Activated CD8-positive, alpha-beta memory T cell treated with anti-CD3 and anti-CD28 coated beads, Interleukin-2, amount 10 ng/mL, durations not matched to agents 7 days and 5 days (primary cell): ENCODE results near the gene SLC35F1. TPM values are rescaled to one million over a fixed set of nuclear protein-coding genes. Genes with fewer than 3 reads are reported as not detected.

ENCODE experiments used
- ATAC-seq: fragments of 150-1000 bp; cut with Tn5 transposase; one replicate; pipeline ENCODE4 v1.10.0; 2021; ENCODE audit warnings: moderate library complexity
- CTCF ChIA-PET: fragments of 350-600 bp; sonication (Branson Sonifier 250); formaldehyde crosslinking; loops from one replicate; lab custom pipeline; 2021; ENCODE audit warnings: antibody characterized with exemption; lab: Charles Lee
- DNase-seq: peaks from one replicate; pipeline ENCODE4 v3.0.0-alpha.2; 2020
- H3K27ac Mint-ChIP-seq: one replicate; pipeline ENCODE4 v1.8.0; 2021; ENCODE audit warnings: mild to moderate bottlenecking, mixed read lengths
- H3K27me3 Mint-ChIP-seq: one replicate; pipeline ENCODE4 v1.8.0; 2021; ENCODE audit warnings: mixed read lengths
- H3K36me3 Mint-ChIP-seq: one replicate; pipeline ENCODE4 v1.8.0; 2021; ENCODE audit warnings: mild to moderate bottlenecking, mixed read lengths
- H3K4me1 Mint-ChIP-seq: one replicate; pipeline ENCODE4 v1.8.0; 2021; ENCODE audit warnings: mixed read lengths
- H3K4me3 Mint-ChIP-seq: one replicate; pipeline ENCODE4 v1.8.0; 2021; ENCODE audit warnings: mild to moderate bottlenecking, moderate library complexity, mixed read lengths
- H3K9me3 Mint-ChIP-seq: one replicate; pipeline ENCODE4 v1.8.0; 2022; ENCODE audit warnings: low read depth, mixed read lengths
- total RNA-seq, 2 experiments: library from RNA; stranded (reverse); gene quantifications; one replicate each; pipeline ENCODE4 v1.2.3, GENCODE V29; 2021

The SLC35F1 gene
- total RNA-seq, 2 experiments from 2014 or later = not detected

DNA sequence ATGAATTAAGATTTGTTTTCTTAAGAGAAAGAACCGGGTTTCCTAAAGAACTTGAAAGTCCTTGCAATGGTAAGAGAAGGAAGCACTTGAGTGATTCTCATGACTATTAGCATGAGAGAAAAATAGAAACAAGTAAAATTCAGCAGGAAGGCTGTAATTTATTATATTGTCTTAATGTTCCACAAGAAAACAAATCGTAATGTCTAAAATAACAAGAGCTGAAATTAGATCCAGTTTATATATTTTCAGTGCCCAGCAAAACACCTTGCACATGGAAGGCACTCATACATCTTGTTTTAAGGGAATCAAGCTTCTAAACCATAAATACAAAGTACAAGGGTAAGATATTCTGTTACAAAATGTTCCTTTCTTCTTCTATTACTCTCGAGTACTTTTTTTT lies 411.6 kb downstream of the SLC35F1 start:
- H3K36me3 Mint-ChIP-seq = no peaks in the 10 kb centered on the region
- no peak overlapping the region for H3K4me3 Mint-ChIP-seq
- H3K27me3 Mint-ChIP-seq = peaks cover 10% of the 10 kb centered on the region
- no peaks in the 10 kb centered on the region for H3K9me3 Mint-ChIP-seq
- no peak for DNase-seq
- no peaks in the 10 kb centered on the region for H3K4me1 Mint-ChIP-seq
- CTCF ChIA-PET = no interaction called here
- ATAC-seq = no peak
- H3K27ac Mint-ChIP-seq = no peak overlapping the region

DNA sequence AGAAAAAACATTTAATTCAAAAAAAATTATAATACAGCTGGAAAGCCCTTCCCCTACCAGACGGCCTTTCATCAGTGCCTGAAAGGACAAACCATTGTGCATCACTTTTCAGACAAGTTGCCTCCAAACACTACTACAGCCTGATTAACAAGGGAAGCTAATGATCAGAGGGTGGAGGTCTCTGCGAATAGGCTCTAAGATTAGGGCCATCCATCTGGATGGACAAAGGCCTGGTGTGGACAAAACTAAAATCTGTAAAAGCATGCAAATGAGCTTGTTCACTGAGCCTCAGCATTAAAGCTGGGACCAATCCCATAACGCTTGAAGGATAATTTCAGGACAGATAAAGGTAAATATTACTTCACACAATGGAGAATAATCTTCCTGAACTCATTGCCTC lies 412.4 kb downstream of the SLC35F1 start:
- DNase-seq = no peak
- CTCF ChIA-PET = interaction anchor here (0.7 kb wide), 1 partner anchor 1299 kb away, joined by 3 read pairs; no protein-coding TSS in a partner anchor
- Mint-ChIP-seq H3K27ac (no peak overlapping the region), H3K36me3 (no peaks in the 10 kb centered on the region), H3K27me3 (peaks cover 10% of the 10 kb centered on the region), H3K9me3 (no peaks in the 10 kb centered on the region), H3K4me1 (no peaks in the 10 kb centered on the region), H3K4me3 (no peak overlapping the region)
- no peak for ATAC-seq

GRCh38 chr6:118319894-118320649 lies 413.0 kb downstream of the SLC35F1 start:
- Mint-ChIP-seq H3K4me3 (no peak overlapping the region), H3K4me1 (no peaks in the 10 kb centered on the region), H3K9me3 (no peaks in the 10 kb centered on the region), H3K36me3 (no peaks in the 10 kb centered on the region), H3K27ac (no peak overlapping the region), H3K27me3 (peaks cover 10% of the 10 kb centered on the region)
- DNase-seq = no peak
- ATAC-seq = no peak
- CTCF ChIA-PET = interaction anchor here (0.7 kb wide), 1 partner anchor 1299 kb away, joined by 3 read pairs; no protein-coding TSS in a partner anchor

DNA sequence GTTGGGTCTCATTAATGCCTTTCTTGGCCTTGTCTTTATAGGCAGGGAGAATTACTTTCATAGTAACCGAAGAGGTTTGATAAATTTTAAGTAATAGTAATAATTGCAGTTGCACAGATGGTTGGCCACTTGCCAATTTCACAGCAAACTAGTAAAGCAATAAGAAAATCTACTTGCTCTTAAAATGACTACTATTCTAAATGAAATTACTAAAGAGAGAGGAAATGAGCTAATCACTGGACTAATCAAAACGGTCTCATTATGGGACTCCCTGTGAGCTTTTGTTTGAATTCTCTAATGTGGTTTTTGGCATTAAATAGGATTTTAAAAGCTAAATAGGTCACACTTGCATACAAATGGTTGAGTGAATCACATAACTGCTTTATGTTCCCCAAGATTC lies 413.6 kb downstream of the SLC35F1 start:
- Mint-ChIP-seq H3K27me3 (peaks cover 10% of the 10 kb centered on the region), H3K9me3 (no peaks in the 10 kb centered on the region), H3K4me3 (no peak overlapping the region), H3K36me3 (no peaks in the 10 kb centered on the region), H3K4me1 (no peaks in the 10 kb centered on the region), H3K27ac (no peak overlapping the region)
- DNase-seq (no peak), ATAC-seq (no peak)
- CTCF ChIA-PET = no interaction called here

DNA sequence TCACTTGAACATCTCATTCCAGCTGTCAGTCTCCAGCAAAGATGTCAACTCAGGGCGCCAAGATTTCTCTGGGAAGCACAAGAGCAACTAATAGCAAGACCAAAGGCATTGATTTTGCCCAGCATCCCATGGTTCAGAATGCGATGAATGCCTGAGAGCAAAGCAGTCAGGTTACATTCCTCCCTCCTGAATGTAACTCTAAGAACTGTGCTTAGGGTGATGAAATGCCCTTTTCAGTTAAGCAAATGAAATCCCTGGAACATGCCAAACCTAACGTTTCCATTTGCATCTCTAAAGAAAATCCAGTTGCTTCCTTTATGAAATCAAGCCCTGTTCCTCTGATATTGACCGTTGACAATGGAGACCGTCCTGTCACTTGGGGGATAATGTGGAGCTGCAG lies 417.1 kb downstream of the SLC35F1 start:
- no peak overlapping the region for H3K27ac Mint-ChIP-seq
- no peaks in the 10 kb centered on the region for H3K9me3 Mint-ChIP-seq
- no peak overlapping the region for H3K4me3 Mint-ChIP-seq
- H3K27me3 Mint-ChIP-seq = no peaks in the 10 kb centered on the region
- CTCF ChIA-PET = no interaction called here
- no peaks in the 10 kb centered on the region for H3K4me1 Mint-ChIP-seq
- DNase-seq (no peak), ATAC-seq (no peak)
- H3K36me3 Mint-ChIP-seq = no peaks in the 10 kb centered on the region

DNA sequence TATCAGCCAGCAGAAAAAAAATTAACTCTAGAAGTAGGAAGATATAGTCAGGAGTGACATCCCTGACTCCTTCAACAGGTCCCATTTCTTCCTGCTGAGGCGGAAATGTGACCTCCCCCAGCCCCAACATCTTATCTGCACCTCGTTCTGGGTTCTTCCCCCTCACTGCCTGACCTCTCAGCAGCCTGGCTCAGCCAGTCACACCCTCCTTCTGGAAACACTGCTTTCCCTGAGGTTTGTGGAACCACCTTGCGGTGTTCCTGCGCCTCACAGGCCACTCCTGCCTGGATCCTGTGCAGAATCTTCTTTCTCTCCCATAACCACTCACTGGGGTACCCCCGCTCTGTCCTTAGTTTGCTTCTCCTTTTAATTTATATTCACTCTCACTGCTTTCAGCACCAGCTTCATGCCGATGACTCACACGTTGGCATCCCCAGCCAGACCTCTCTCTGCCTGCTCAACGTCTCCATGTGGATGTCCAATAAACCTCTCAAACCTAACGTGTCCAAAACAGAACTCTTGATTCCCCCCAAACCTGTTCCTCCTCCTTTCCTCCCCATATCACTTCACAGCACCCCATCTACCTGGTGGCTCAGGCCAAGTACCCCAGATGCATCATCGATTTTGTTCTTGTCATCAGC lies 418.3 kb downstream of the SLC35F1 start:
- no peaks in the 10 kb centered on the region for H3K9me3 Mint-ChIP-seq

GRCh38 chr6:118326712-118327111 lies 419.6 kb downstream of the SLC35F1 start:
- DNase-seq (no peak), ATAC-seq (no peak)
- Mint-ChIP-seq H3K4me3 (no peak overlapping the region), H3K36me3 (no peaks in the 10 kb centered on the region), H3K9me3 (no peaks in the 10 kb centered on the region), H3K4me1 (no peaks in the 10 kb centered on the region), H3K27ac (no peak overlapping the region), H3K27me3 (no peaks in the 10 kb centered on the region)
- CTCF ChIA-PET = no interaction called here

More for the DNA sequence above, 418.3 kb downstream of the SLC35F1 start:
- ATAC-seq (no peak), DNase-seq (no peak)
- H3K27ac Mint-ChIP-seq = no peak overlapping the region
- H3K27me3 Mint-ChIP-seq = no peaks in the 10 kb centered on the region
- CTCF ChIA-PET = no interaction called here
- no peak overlapping the region for H3K4me3 Mint-ChIP-seq
- H3K36me3 Mint-ChIP-seq = no peaks in the 10 kb centered on the region
- H3K4me1 Mint-ChIP-seq = no peaks in the 10 kb centered on the region

DNA sequence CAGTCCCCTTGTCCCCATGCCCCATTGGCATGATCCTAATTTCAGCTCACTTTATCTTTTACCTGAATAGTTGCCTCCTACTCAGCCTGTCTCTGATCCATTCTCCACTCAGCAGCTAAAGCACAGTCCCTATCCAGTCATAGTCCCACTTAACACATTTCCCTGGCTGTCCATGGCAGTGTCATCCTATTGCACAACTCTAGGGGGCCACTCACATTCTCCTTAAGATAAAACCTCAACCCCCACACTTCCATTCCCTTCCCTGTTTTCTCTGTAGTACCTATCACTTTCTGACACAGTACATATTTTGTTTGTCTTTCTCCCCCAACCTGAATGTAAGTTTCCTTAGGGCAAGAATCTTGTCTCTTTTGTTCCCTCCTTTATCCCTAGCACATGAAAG lies 420.2 kb downstream of the SLC35F1 start:
- CTCF ChIA-PET = no interaction called here
- ATAC-seq = no peak
- Mint-ChIP-seq H3K27ac (no peak overlapping the region), H3K9me3 (no peaks in the 10 kb centered on the region), H3K4me1 (no peaks in the 10 kb centered on the region), H3K36me3 (no peaks in the 10 kb centered on the region), H3K4me3 (no peak overlapping the region), H3K27me3 (no peaks in the 10 kb centered on the region)
- no peak for DNase-seq

DNA sequence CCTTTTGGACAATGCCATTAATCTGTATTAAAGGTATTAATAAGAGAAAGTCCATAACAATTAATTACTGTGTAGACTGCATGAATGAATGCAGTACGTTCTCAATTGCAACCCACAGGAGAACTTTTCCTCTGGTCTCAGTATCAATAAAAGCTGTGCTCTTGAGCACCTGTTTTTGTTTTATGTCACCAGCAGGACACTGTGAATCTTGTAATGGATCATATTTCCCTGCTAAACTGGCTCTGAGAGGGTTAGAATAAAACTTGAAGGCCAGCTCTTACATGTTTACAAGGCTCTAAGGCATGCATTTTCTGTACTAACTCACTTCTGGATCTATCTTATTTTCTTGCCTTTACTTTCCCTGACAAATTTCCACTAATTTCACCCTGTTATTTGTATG lies 426.7 kb downstream of the SLC35F1 start:
- Mint-ChIP-seq H3K27me3 (no peaks in the 10 kb centered on the region), H3K36me3 (no peaks in the 10 kb centered on the region), H3K4me1 (no peaks in the 10 kb centered on the region), H3K9me3 (no peaks in the 10 kb centered on the region), H3K4me3 (no peak overlapping the region), H3K27ac (no peak overlapping the region)
- no peak for ATAC-seq
- no peak for DNase-seq
- CTCF ChIA-PET = no interaction called here

DNA sequence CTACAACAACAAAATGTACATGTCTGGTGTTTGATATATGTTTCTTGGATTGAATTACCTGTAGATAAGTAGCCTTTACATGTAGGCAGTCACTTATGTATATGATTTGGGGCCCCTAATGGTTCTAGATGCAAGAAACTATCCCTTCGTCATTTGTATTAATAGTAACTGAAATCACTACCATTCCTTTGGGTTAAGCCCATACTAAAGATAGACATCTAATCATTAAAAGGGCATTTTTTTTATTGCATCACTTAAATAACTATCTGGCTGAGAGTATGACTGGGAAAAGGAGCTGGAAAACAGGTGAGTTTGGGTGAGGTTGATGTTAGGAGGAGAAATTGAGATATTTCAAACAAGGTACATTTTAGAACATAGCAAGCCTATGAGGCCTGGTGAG lies 427.6 kb downstream of the SLC35F1 start:
- DNase-seq (no peak), ATAC-seq (no peak)
- peaks cover 2% of the 10 kb centered on the region for H3K9me3 Mint-ChIP-seq
- CTCF ChIA-PET = no interaction called here
- H3K27me3 Mint-ChIP-seq = no peaks in the 10 kb centered on the region
- no peaks in the 10 kb centered on the region for H3K4me1 Mint-ChIP-seq
- H3K27ac Mint-ChIP-seq = no peak overlapping the region
- no peak overlapping the region for H3K4me3 Mint-ChIP-seq
- H3K36me3 Mint-ChIP-seq = no peaks in the 10 kb centered on the region

DNA sequence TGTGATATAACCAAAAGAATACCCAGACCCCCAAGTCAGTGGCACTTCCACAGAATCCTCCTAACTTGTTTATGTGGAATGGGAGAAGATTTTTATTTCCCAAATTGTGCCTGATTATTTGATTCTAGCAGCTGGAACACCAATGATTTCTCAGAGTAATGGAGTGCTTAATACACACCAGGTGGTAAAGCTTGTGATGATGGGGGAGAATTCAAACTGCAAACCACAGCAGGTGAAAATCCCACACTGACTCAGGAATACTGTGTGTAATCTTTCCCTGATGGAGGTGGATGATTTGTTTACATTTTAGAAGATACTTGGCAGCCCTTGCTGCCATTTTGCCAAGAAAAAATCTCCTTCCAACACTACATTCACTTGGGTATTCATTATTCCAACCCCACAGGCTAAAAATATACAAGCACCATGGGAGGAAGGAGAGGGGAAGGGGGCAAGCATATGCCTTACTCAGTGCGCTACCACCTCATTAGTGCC lies 428.3 kb downstream of the SLC35F1 start:
- CTCF ChIA-PET = no interaction called here
- H3K4me3 Mint-ChIP-seq = no peak overlapping the region

GRCh38 chr6:118344014-118344670 lies 437.1 kb downstream of the SLC35F1 start:
- ATAC-seq (no peak), DNase-seq (no peak)
- H3K4me3 Mint-ChIP-seq = no peak overlapping the region
- H3K36me3 Mint-ChIP-seq = no peaks in the 10 kb centered on the region
- peaks cover 11% of the 10 kb centered on the region for H3K9me3 Mint-ChIP-seq
- no peaks in the 10 kb centered on the region for H3K27me3 Mint-ChIP-seq
- CTCF ChIA-PET = no interaction called here
- no peaks in the 10 kb centered on the region for H3K4me1 Mint-ChIP-seq
- H3K27ac Mint-ChIP-seq = no peak overlapping the region

More for the DNA sequence above, 428.3 kb downstream of the SLC35F1 start:
- H3K36me3 Mint-ChIP-seq = no peaks in the 10 kb centered on the region
- ATAC-seq (no peak), DNase-seq (no peak)
- peaks cover 2% of the 10 kb centered on the region for H3K9me3 Mint-ChIP-seq
- H3K27me3 Mint-ChIP-seq = no peaks in the 10 kb centered on the region
- H3K27ac Mint-ChIP-seq = no peak overlapping the region
- no peaks in the 10 kb centered on the region for H3K4me1 Mint-ChIP-seq

- Mint-ChIP-seq H3K36me3 (no peaks in the 10 kb centered on the region), H3K4me3 (no peak overlapping the region), H3K27ac (no peak overlapping the region), H3K27me3 (no peaks in the 10 kb centered on the region), H3K4me1 (peaks cover 6% of the 10 kb centered on the region), H3K9me3 (no peaks in the 10 kb centered on the region)
- CTCF ChIA-PET = no interaction called here
- ATAC-seq = no peak
- DNase-seq = no peak
Measured at GRCh38 chr6:118350881-118351430, 443.9 kb downstream of the SLC35F1 start.
